Measurements from ENCODE around the gene RASL12.
"Not testable (repeated sequence)": the region's sequence is repeated elsewhere in the genome, so short reads cannot be mapped to it uniquely, and the experiment has no call there.

RASL12 gene

GRCh38 chr15:65020419-65020818 is 47.4 kb downstream of the RASL12 start:
- DNase-seq: no peak

- not testable (repeated sequence) for DNase-seq
Observed at GRCh38 chr15:65011198-65011597, 56.6 kb downstream of the RASL12 start.

GRCh38 chr15:65008983-65009382 is 58.8 kb downstream of the RASL12 start:
- DNase-seq: no peak

GRCh38 chr15:65006876-65007275 is 60.9 kb downstream of the RASL12 start:
- DNase-seq: no peak

- no peak for DNase-seq
Observed at GRCh38 chr15:65004993-65005392, 62.8 kb downstream of the RASL12 start.

Data from activated CD8-positive, alpha-beta memory T cell treated with anti-CD3 and anti-CD28 coated beads for 24 hours (primary cell).